IMR-90 (cell line): ENCODE data around the gene LYRM4. TPM values are rescaled to one million over a fixed set of nuclear protein-coding genes. Genes with fewer than 3 reads are reported as not detected.

Source experiments
- ATAC-seq: fragments of 200-7000 bp; cut with Tn5 transposase; 2 replicates; pipeline ENCODE4 v1.9.1; 2020; ENCODE audit warnings: low read depth, mild to moderate bottlenecking, moderate library complexity
- BruUV-seq: library from RNA; stranded (reverse); fragments of 400-500 nt; replicated peaks from 2 replicates; lab custom pipeline; 2021; lab: Mats Ljungman, UMichigan
- CTCF ChIA-PET: fragments of 300-600 bp; formaldehyde crosslinking; extraction: SDS; loops from one replicate; lab custom pipeline; 2021; ENCODE audit warnings: antibody characterized with exemption; lab: Yijun Ruan, JAX
- POLR2A ChIA-PET: fragments of 300-600 bp; sonication (Branson Sonifier 250); formaldehyde crosslinking; loops from one replicate; lab custom pipeline; 2022; ENCODE audit warnings: antibody characterized with exemption; ENCODE audit not compliant: unreplicated experiment; lab: Charles Lee
- DNase-seq: peaks from one replicate; pipeline ENCODE4 v3.0.0; 2013
- H2AFZ ChIP-seq: replicated peaks from 2 replicates; pipeline ENCODE3; 2013; ENCODE audit warnings: low read length, mild to moderate bottlenecking; ENCODE audit not compliant: poor library complexity
- H2AK5ac ChIP-seq: 2 replicates; pipeline ENCODE4 v1.6.1; 2013; ENCODE audit warnings: low read depth, low read length, inconsistent platforms
- H2AK9ac ChIP-seq: replicated peaks from 2 replicates; pipeline ENCODE3; 2013; ENCODE audit warnings: mild to moderate bottlenecking, low read depth, low read length, moderate library complexity; ENCODE audit not compliant: poor library complexity
- H2BK120ac ChIP-seq: 2 replicates; pipeline ENCODE4 v1.6.1; 2013; ENCODE audit warnings: low read depth, low read length, inconsistent platforms
- H2BK15ac ChIP-seq: 3 replicates; pipeline ENCODE4 v1.6.1; 2013; ENCODE audit warnings: low read depth, low read length, inconsistent platforms
- H2BK20ac ChIP-seq: 2 replicates; pipeline ENCODE4 v1.6.1; 2013; ENCODE audit warnings: low read depth, mild to moderate bottlenecking, inconsistent platforms, low read length, moderate library complexity
- H2BK5ac ChIP-seq: 2 replicates; pipeline ENCODE4 v1.6.1; 2013; ENCODE audit warnings: mild to moderate bottlenecking, low read depth, low read length, inconsistent platforms; ENCODE audit not compliant: poor library complexity, severe bottlenecking
- H3K14ac ChIP-seq: replicated peaks from 2 replicates; pipeline ENCODE4 v1.6.1; 2013; ENCODE audit warnings: low read depth, low read length, inconsistent platforms
- H3K18ac ChIP-seq: 2 replicates; pipeline ENCODE4 v1.6.1; 2013; ENCODE audit warnings: low read depth, low read length, control low read depth
- H3K23ac ChIP-seq: 2 replicates; pipeline ENCODE4 v1.6.1; 2013; ENCODE audit warnings: low read depth, low read length, inconsistent platforms
- H3K27ac ChIP-seq: 2 replicates; pipeline ENCODE4 v1.5.1; 2013; ENCODE audit warnings: mild to moderate bottlenecking, control low read depth, low read length; ENCODE audit not compliant: insufficient read depth
- H3K27me3 ChIP-seq: 2 replicates; pipeline ENCODE4 v1.6.1; 2013; ENCODE audit warnings: low read length; ENCODE audit not compliant: control insufficient read depth, insufficient read depth
- H3K36me3 ChIP-seq: 2 replicates; pipeline ENCODE4 v1.6.1; 2013; ENCODE audit warnings: low read length, mixed read lengths; ENCODE audit not compliant: control insufficient read depth, insufficient read depth
- H3K4ac ChIP-seq: 2 replicates; pipeline ENCODE4 v1.6.1; 2013; ENCODE audit warnings: low read depth, low read length, inconsistent platforms
- H3K4me1 ChIP-seq: 2 replicates; pipeline ENCODE4 v1.6.1; 2013; ENCODE audit warnings: low read length, mixed read lengths; ENCODE audit not compliant: control insufficient read depth, insufficient read depth
- H3K4me2 ChIP-seq: 2 replicates; pipeline ENCODE4 v1.6.1; 2013; ENCODE audit warnings: low read depth, mild to moderate bottlenecking, control low read depth, low read length, moderate library complexity
- H3K4me3 ChIP-seq: 2 replicates; pipeline ENCODE4 v1.5.1; 2013; ENCODE audit warnings: low read depth, mild to moderate bottlenecking, control low read depth, low read length, moderate library complexity; ENCODE audit not compliant: insufficient read depth
- H3K56ac ChIP-seq: 2 replicates; pipeline ENCODE4 v1.6.1; 2013; ENCODE audit warnings: low read length, inconsistent platforms; ENCODE audit not compliant: insufficient read depth; ENCODE audit errors: extremely low read depth
- H3K79me1 ChIP-seq, 2 experiments: 2 replicates each; pipeline ENCODE4 v1.6.1; 2013; ENCODE audit warnings: low read length in 2 of 2, inconsistent platforms in 1 of 2, low read depth in 1 of 2
- H3K9ac ChIP-seq: 2 replicates; pipeline ENCODE4 v1.6.1; 2013; ENCODE audit warnings: low read depth, low read length, control low read depth
- H3K9me1 ChIP-seq: 2 replicates; pipeline ENCODE4 v1.6.1; 2013; ENCODE audit warnings: low read length, inconsistent platforms; ENCODE audit not compliant: insufficient read depth
- H3K9me3 ChIP-seq: 2 replicates; pipeline ENCODE4 v1.6.1; 2013; ENCODE audit warnings: low read length; ENCODE audit not compliant: control insufficient read depth, insufficient read depth
- H4K20me1 ChIP-seq: 2 replicates; pipeline ENCODE4 v1.6.1; 2013; ENCODE audit warnings: low read length, inconsistent platforms; ENCODE audit not compliant: insufficient read depth
- H4K5ac ChIP-seq: 2 replicates; pipeline ENCODE4 v1.6.1; 2013; ENCODE audit warnings: mild to moderate bottlenecking, low read depth, low read length, control low read depth
- H4K8ac ChIP-seq, 2 experiments: 2 replicates each; pipeline ENCODE4 v1.6.1; 2013; ENCODE audit warnings: low read depth in 2 of 2, low read length in 2 of 2, control low read depth in 1 of 2, inconsistent platforms in 1 of 2
- H4K91ac ChIP-seq: 2 replicates; pipeline ENCODE4 v1.6.1; 2013; ENCODE audit warnings: low read depth, low read length, inconsistent platforms; ENCODE audit not compliant: insufficient read depth
- BHLHE40 ChIP-seq: fragments of 150-350 bp; IDR thresholded peaks from 2 replicates; pipeline ENCODE4 v1.6.1; 2016; ENCODE audit warnings: mild to moderate bottlenecking, low read depth, low read length
- CEBPB ChIP-seq: IDR thresholded peaks from 2 replicates; pipeline ENCODE4 v1.6.1; 2012; ENCODE audit warnings: low read depth, low read length, improper control_type of control experiment
- CHD1 ChIP-seq: IDR thresholded peaks from 2 replicates; pipeline ENCODE4 v1.6.1; 2012; ENCODE audit warnings: low read depth, low read length, improper control_type of control experiment
- FOS ChIP-seq: fragments of 150-350 bp; IDR thresholded peaks from 2 replicates; pipeline ENCODE4 v1.6.1; 2016; ENCODE audit warnings: low read depth, low read length
- MAFK ChIP-seq: IDR thresholded peaks from 2 replicates; pipeline ENCODE4 v1.6.1; 2012; ENCODE audit warnings: low read depth, low read length, improper control_type of control experiment
- MAZ ChIP-seq: IDR thresholded peaks from 2 replicates; pipeline ENCODE4 v1.6.1; 2012; ENCODE audit warnings: low read depth, mild to moderate bottlenecking, low read length, improper control_type of control experiment, moderate library complexity, borderline replicate concordance
- MXI1 ChIP-seq: IDR thresholded peaks from 2 replicates; pipeline ENCODE4 v1.6.1; 2012; ENCODE audit warnings: low read depth, mild to moderate bottlenecking, low read length, moderate library complexity, borderline replicate concordance
- NFE2L2 ChIP-seq: fragments of 150-350 bp; IDR thresholded peaks from 2 replicates; pipeline ENCODE4 v1.6.1; 2016; ENCODE audit warnings: low read depth, mild to moderate bottlenecking, low read length
- POLR2A ChIP-seq: IDR thresholded peaks from 2 replicates; pipeline ENCODE4 v1.6.1; 2012; ENCODE audit warnings: mild to moderate bottlenecking, low read depth, low read length
- RCOR1 ChIP-seq: IDR thresholded peaks from 2 replicates; pipeline ENCODE4 v1.6.1; 2012; ENCODE audit warnings: mild to moderate bottlenecking, low read length, improper control_type of control experiment; ENCODE audit not compliant: insufficient replicate concordance
- SMC3 ChIP-seq: fragments of 150-350 bp; IDR thresholded peaks from 2 replicates; pipeline ENCODE4 v1.6.1; 2016; ENCODE audit warnings: low read depth, mild to moderate bottlenecking, antibody characterized with exemption, low read length, moderate library complexity
- WGBS, 2 experiments: methylation state at CpG; one replicate each; pipeline versions ENCODE4 v1.1.5 to v1.1.7; 2013; ENCODE audit warnings: missing lambda C conversion rate in 2 of 2; ENCODE audit not compliant: insufficient read length in 1 of 2; ENCODE audit errors: extremely low coverage in 2 of 2; 5-methylcytosine and 5-hydroxymethylcytosine counted together
- dilution Hi-C: fragments of 300-500 bp; cut with HindIII; formaldehyde crosslinking; loops from one replicate; pipeline ENCODE4 v1.14.3; 2018; ENCODE audit warnings: low sequenced_read_pairs; ENCODE audit not compliant: unreplicated experiment
- in situ Hi-C: fragments of 300-500 bp; cut with MboI; formaldehyde crosslinking; loops from 3 replicates; pipeline ENCODE4 v1.14.3; 2019; ENCODE audit warnings: low sequenced_read_pairs, inconsistent platforms, mixed read lengths
- intact Hi-C: fragments of 100-400 bp; cut with micrococcal nuclease; formaldehyde crosslinking; loops from 2 replicates; pipeline ENCODE4 v1.10.0; 2022
- polyA plus RNA-seq, 3 experiments: library from polyadenylated mRNA; depleted of rRNA; stranded (reverse); fragments of >200 nt; gene quantifications; 2 replicates each; pipeline ENCODE4 v1.2.3, GENCODE V29; 2012; ENCODE audit warnings: low replicate concordance in 1 of 3
- total RNA-seq: library from RNA; depleted of rRNA; stranded (reverse); fragments of >200 nt; gene quantifications from 2 replicates; pipeline ENCODE4 v1.2.3, GENCODE V29; 2012
- TF ChIP-seq, protein P1 (sequence below): conservative IDR thresholded peaks from 2 replicates; pipeline ENCODE4 v1.5.1; 2012; ENCODE audit warnings: mild to moderate bottlenecking, low read depth, low read length, improper control_type of control experiment
- TF ChIP-seq, protein P2 (sequence below): fragments of 150-350 bp; IDR thresholded peaks from 2 replicates; pipeline ENCODE4 v1.6.1; 2016; ENCODE audit warnings: low read depth, mild to moderate bottlenecking, low read length, moderate library complexity, borderline replicate concordance
- TF ChIP-seq, protein P3 (sequence below): fragments of 150-350 bp; IDR thresholded peaks from 2 replicates; pipeline ENCODE4 v1.6.1; 2017; ENCODE audit warnings: mild to moderate bottlenecking, antibody characterized with exemption, low read length, low read depth

LYRM4 gene
- total and polyA plus RNA-seq, 2 of the 4 experiments (the other 2 are of a cell fraction) = 11.5 to 26.6 TPM

DNA sequence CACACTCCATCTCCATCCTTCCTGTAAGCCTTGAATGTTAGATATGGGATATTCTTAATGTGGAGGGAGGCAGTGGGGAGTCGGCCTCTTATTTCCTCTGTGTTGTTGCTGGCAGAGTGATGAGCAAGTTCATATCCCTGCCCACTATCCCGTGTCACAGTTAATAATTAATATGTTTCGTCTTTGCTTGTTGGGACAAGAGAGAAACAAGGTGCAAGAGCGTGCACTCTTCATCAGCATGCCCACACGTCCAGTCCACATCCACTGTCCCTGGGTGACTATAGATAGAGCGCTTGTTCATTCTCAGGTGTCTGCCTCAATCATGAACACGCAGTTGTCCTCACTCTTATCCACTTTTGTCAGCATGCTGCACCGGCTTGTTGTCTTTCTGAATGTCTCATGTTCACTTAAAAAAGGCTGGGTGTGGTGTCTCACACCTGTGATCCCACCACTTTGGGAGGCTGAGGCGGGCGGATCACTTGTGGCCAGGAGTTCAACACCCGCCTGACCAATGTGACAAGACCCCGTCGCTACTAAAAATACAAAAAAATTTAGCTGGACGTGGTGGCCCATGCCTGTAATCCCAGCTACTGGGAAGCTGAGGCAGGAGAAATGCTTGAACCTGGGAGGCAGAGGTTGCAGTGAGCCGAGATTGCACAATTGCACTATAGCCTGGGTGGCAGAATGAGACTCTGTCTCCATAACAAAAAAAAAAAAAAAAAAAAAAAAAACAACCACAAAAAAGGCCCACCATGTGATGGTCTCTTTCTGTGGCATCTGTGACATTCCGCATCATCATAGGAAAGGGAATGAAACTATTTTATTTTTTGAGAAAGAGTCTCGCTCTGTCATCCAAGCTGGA is 141.4 kb downstream of the LYRM4 start:
- H2BK20ac ChIP-seq = no peak overlapping the region
- intact Hi-C loops (loop anchor here (10.0 kb wide), 1 partner anchor 175 kb away; no protein-coding TSS in a partner anchor), dilution Hi-C loops (no loop called here), in situ Hi-C loops (no loop called here)
- ChIA-PET CTCF (interaction anchor here (0.6 kb wide), 1 partner anchor 109 kb away, joined by 3 read pairs; no protein-coding TSS in a partner anchor), POLR2A (no interaction called here)
- H3K18ac ChIP-seq = no peak overlapping the region
- 92% methylated on average over 6 of the region's 17 CpGs; no CpG with 5 or more reads in 1 of the 2 experiments for WGBS, 2 experiments
- H3K14ac ChIP-seq = no peak overlapping the region
- H3K9me3 ChIP-seq = no peaks in the 10 kb centered on the region; the same call in 1 of the 2 replicates
- H4K20me1 ChIP-seq = peaks cover 7% of the 10 kb centered on the region; the same call in 1 of the 2 replicates
- H2BK15ac ChIP-seq = no peak overlapping the region
- peaks cover 3% of the 10 kb centered on the region; the same call in 1 of the 2 replicates for H3K9me1 ChIP-seq
- H3K4ac ChIP-seq = no peak overlapping the region
- H2AK9ac ChIP-seq = no peak overlapping the region
- no peak for DNase-seq
- H3K4me2 ChIP-seq = no peak overlapping the region
- no TSS peak for BruUV-seq
- no peak overlapping the region for H2BK5ac ChIP-seq
- no peak overlapping the region for H3K27ac ChIP-seq
- no peak overlapping the region for H2BK120ac ChIP-seq
- no peaks in the 10 kb centered on the region for H3K27me3 ChIP-seq
- H2AK5ac ChIP-seq = no peak overlapping the region
- H3K9ac ChIP-seq = no peak overlapping the region
- H2AFZ ChIP-seq = no peak overlapping the region
- H3K79me1 ChIP-seq = peaks cover 0 to under 1% of the 10 kb centered on the region in 2 experiments; a peak in 1 of 4 replicates
- no peak overlapping the region for H4K8ac ChIP-seq
- H3K4me3 ChIP-seq = no peak overlapping the region
- H3K4me1 ChIP-seq = no peaks in the 10 kb centered on the region
- H4K5ac ChIP-seq = no peak overlapping the region
- no peak overlapping the region for H4K91ac ChIP-seq
- no peak overlapping the region for H3K23ac ChIP-seq
- no peak overlapping the region for H3K56ac ChIP-seq
- no peak for ATAC-seq
- H3K36me3 ChIP-seq = no peaks in the 10 kb centered on the region
- TF ChIP-seq MAZ (no peak), RCOR1 (no peak), CEBPB (no peak), NFE2L2 (no peak), SMC3 (no peak), FOS (no peak), POLR2A (no peak), BHLHE40 (no peak), MAFK (no peak), CHD1 (no peak), MXI1 (no peak)
- TF ChIP-seq, protein P1, sequence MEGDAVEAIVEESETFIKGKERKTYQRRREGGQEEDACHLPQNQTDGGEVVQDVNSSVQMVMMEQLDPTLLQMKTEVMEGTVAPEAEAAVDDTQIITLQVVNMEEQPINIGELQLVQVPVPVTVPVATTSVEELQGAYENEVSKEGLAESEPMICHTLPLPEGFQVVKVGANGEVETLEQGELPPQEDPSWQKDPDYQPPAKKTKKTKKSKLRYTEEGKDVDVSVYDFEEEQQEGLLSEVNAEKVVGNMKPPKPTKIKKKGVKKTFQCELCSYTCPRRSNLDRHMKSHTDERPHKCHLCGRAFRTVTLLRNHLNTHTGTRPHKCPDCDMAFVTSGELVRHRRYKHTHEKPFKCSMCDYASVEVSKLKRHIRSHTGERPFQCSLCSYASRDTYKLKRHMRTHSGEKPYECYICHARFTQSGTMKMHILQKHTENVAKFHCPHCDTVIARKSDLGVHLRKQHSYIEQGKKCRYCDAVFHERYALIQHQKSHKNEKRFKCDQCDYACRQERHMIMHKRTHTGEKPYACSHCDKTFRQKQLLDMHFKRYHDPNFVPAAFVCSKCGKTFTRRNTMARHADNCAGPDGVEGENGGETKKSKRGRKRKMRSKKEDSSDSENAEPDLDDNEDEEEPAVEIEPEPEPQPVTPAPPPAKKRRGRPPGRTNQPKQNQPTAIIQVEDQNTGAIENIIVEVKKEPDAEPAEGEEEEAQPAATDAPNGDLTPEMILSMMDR = no peak
- TF ChIP-seq, protein P2, sequence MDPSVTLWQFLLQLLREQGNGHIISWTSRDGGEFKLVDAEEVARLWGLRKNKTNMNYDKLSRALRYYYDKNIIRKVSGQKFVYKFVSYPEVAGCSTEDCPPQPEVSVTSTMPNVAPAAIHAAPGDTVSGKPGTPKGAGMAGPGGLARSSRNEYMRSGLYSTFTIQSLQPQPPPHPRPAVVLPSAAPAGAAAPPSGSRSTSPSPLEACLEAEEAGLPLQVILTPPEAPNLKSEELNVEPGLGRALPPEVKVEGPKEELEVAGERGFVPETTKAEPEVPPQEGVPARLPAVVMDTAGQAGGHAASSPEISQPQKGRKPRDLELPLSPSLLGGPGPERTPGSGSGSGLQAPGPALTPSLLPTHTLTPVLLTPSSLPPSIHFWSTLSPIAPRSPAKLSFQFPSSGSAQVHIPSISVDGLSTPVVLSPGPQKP = no peak
- TF ChIP-seq, protein P3, sequence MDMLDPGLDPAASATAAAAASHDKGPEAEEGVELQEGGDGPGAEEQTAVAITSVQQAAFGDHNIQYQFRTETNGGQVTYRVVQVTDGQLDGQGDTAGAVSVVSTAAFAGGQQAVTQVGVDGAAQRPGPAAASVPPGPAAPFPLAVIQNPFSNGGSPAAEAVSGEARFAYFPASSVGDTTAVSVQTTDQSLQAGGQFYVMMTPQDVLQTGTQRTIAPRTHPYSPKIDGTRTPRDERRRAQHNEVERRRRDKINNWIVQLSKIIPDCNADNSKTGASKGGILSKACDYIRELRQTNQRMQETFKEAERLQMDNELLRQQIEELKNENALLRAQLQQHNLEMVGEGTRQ = no peak
